Neural cell (in vitro differentiated cells): Measurements from ENCODE around the gene TPI1. TPM values are rescaled to one million over a fixed set of nuclear protein-coding genes. Genes with fewer than 3 reads are reported as not detected.

Experiments
- H2AFZ ChIP-seq: fragments of 200-600, 300-800 bp; sonication (generic), shearing (Covaris generic); 2 replicates; pipeline ENCODE4 v1.6.0; 2014; ENCODE audit warnings: low read depth, mild to moderate bottlenecking, antibody characterized with exemption, low read length, moderate library complexity
- H3F3A ChIP-seq: fragments of 200-600 bp; shearing (Covaris generic); 2 replicates; pipeline ENCODE4 v1.6.1; 2016; ENCODE audit warnings: mild to moderate bottlenecking, moderate library complexity, mixed read lengths, antibody characterized with exemption, low read length; ENCODE audit not compliant: insufficient read depth, poor library complexity, severe bottlenecking
- H3K27ac ChIP-seq: fragments of 200-600, 300-800 bp; sonication (generic), shearing (Covaris generic); 2 replicates; pipeline ENCODE4 v1.5.1; 2014; ENCODE audit warnings: mild to moderate bottlenecking, low read length, moderate library complexity
- H3K27me3 ChIP-seq: fragments of 300-800, 200-600 bp; sonication (generic), shearing (Covaris generic); 2 replicates; pipeline ENCODE4 v1.6.0; 2014; ENCODE audit warnings: mild to moderate bottlenecking, low read depth, low read length, moderate library complexity; ENCODE audit not compliant: insufficient read depth
- H3K36me3 ChIP-seq: fragments of 300-800, 200-600 bp; sonication (generic), shearing (Covaris generic); 2 replicates; pipeline ENCODE4 v1.5.1; 2014; ENCODE audit warnings: mild to moderate bottlenecking, antibody characterized with exemption, low read length, moderate library complexity; ENCODE audit not compliant: insufficient read depth
- H3K4me2 ChIP-seq: fragments of 300-800, 200-600 bp; sonication (generic), shearing (Covaris generic); 2 replicates; pipeline ENCODE4 v1.6.0; 2014; ENCODE audit warnings: mild to moderate bottlenecking, low read length
- H3K4me3 ChIP-seq: fragments of 300-800, 200-600 bp; sonication (generic), shearing (Covaris generic); 2 replicates; pipeline ENCODE4 v1.5.1; 2014; ENCODE audit warnings: mild to moderate bottlenecking, low read length, moderate library complexity
- H3K79me2 ChIP-seq: fragments of 200-600 bp; shearing (Covaris generic); replicated peaks from 2 replicates; pipeline ENCODE4 v1.6.0; 2014; ENCODE audit warnings: mild to moderate bottlenecking, low read length, moderate library complexity; ENCODE audit not compliant: insufficient read depth
- H3K9ac ChIP-seq: fragments of 300-800, 200-600 bp; sonication (generic), shearing (Covaris generic); 2 replicates; pipeline ENCODE4 v1.6.1; 2016; ENCODE audit warnings: mild to moderate bottlenecking, low read length, mixed read lengths
- H3K9me2 ChIP-seq: fragments of 200-600 bp; shearing (Covaris generic); 2 replicates; pipeline ENCODE4 v1.6.1; 2016; ENCODE audit warnings: mild to moderate bottlenecking, low read length, mixed read lengths; ENCODE audit not compliant: insufficient read depth
- H3K9me3 ChIP-seq: fragments of 200-600, 300-800 bp; sonication (generic), shearing (Covaris generic); 2 replicates; pipeline ENCODE4 v1.6.1; 2016; ENCODE audit warnings: mild to moderate bottlenecking, mixed run types, low read length, moderate library complexity, mixed read lengths
- H4K20me1 ChIP-seq: fragments of 200-600 bp; shearing (Covaris generic); 2 replicates; pipeline ENCODE4 v1.6.1; 2016; ENCODE audit warnings: mild to moderate bottlenecking, mixed run types; ENCODE audit not compliant: insufficient read depth
- CTCF ChIP-seq: fragments of 450-650 bp; IDR thresholded peaks from 2 replicates; pipeline ENCODE4 v1.5.1; 2014; ENCODE audit warnings: antibody characterized with exemption, mild to moderate bottlenecking, moderate library complexity; ENCODE audit not compliant: poor library complexity, severe bottlenecking
- EP300 ChIP-seq: fragments of 450-650 bp; conservative IDR thresholded peaks from 2 replicates; pipeline ENCODE4 v1.6.1; 2014; ENCODE audit warnings: antibody characterized with exemption, mild to moderate bottlenecking, moderate library complexity; ENCODE audit not compliant: poor library complexity, severe bottlenecking
- EZH2 ChIP-seq: fragments of 200-600, 300-800 bp; shearing (Covaris generic), sonication (generic); IDR thresholded peaks from 2 replicates; pipeline ENCODE4 v1.6.1; 2014; ENCODE audit warnings: antibody characterized with exemption, low read length, borderline replicate concordance, mild to moderate bottlenecking; ENCODE audit not compliant: insufficient read depth, poor library complexity, severe bottlenecking
- MXI1 ChIP-seq: fragments of 450-650 bp; conservative IDR thresholded peaks from 2 replicates; pipeline ENCODE4 v1.6.1; 2014; ENCODE audit warnings: antibody characterized with exemption, mild to moderate bottlenecking; ENCODE audit not compliant: poor library complexity, severe bottlenecking
- POLR2AphosphoS5 ChIP-seq: IDR thresholded peaks from 2 replicates; pipeline ENCODE4 v1.6.1; 2012
- RAD21 ChIP-seq: fragments of 450-650 bp; conservative IDR thresholded peaks from 2 replicates; pipeline ENCODE4 v1.6.1; 2014; ENCODE audit warnings: antibody characterized with exemption, mild to moderate bottlenecking, moderate library complexity
- REST ChIP-seq: IDR thresholded peaks from 2 replicates; pipeline ENCODE4 v1.6.1; 2012; ENCODE audit warnings: borderline replicate concordance
- SMC3 ChIP-seq: fragments of 450-650 bp; conservative IDR thresholded peaks from 2 replicates; pipeline ENCODE4 v1.6.1; 2014; ENCODE audit warnings: antibody characterized with exemption, mild to moderate bottlenecking, moderate library complexity; ENCODE audit not compliant: poor library complexity
- TAF1 ChIP-seq: IDR thresholded peaks from 2 replicates; pipeline ENCODE4 v1.6.1; 2012; ENCODE audit warnings: low read depth
- polyA plus RNA-seq: library from polyadenylated mRNA; depleted of rRNA; stranded (reverse); fragments of >200 nt; gene quantifications from 2 replicates; pipeline ENCODE4 v1.2.3, GENCODE V29; 2014

The TPI1 gene
- polyA plus RNA-seq, 1 donor from 2014 or later, result 288 TPM

- no peak overlapping the region for H3K9ac ChIP-seq
- no peaks in the 10 kb centered on the region for H3F3A ChIP-seq
- H3K27me3 ChIP-seq, result no peaks in the 10 kb centered on the region
- no peak for TF ChIP-seq POLR2AphosphoS5
- TF ChIP-seq SMC3, result no peak
- TF ChIP-seq CTCF, result no peak
- TF ChIP-seq REST, result no peak
- TF ChIP-seq RAD21, result no peak
- no peak for TF ChIP-seq EZH2
- TF ChIP-seq TAF1, result no peak
- no peak for TF ChIP-seq EP300
- no peak for TF ChIP-seq MXI1
- H2AFZ ChIP-seq, result no peak overlapping the region
- no peaks in the 10 kb centered on the region for H3K79me2 ChIP-seq
- H3K4me2 ChIP-seq, result no peak overlapping the region
- no peak overlapping the region for H3K27ac ChIP-seq
- H3K9me3 ChIP-seq, result no peaks in the 10 kb centered on the region
- no peak overlapping the region for H3K4me3 ChIP-seq
- no peaks in the 10 kb centered on the region for H3K9me2 ChIP-seq
- no peaks in the 10 kb centered on the region for H4K20me1 ChIP-seq
- no peaks in the 10 kb centered on the region for H3K36me3 ChIP-seq
Measured at GRCh38 chr12:6894321-6894720, 27.0 kb downstream of the TPI1 start.

GRCh38 chr12:6896846-6897435, 29.6 kb downstream of the TPI1 start:
- no peak overlapping the region for H3K4me2 ChIP-seq
- no peaks in the 10 kb centered on the region for H3K9me3 ChIP-seq
- H4K20me1 ChIP-seq, result no peaks in the 10 kb centered on the region
- H3K79me2 ChIP-seq, result no peaks in the 10 kb centered on the region
- no peak overlapping the region for H3K4me3 ChIP-seq
- no peaks in the 10 kb centered on the region for H3K27me3 ChIP-seq
- no peaks in the 10 kb centered on the region for H3K36me3 ChIP-seq
- no peaks in the 10 kb centered on the region for H3F3A ChIP-seq
- no peak overlapping the region for H3K27ac ChIP-seq
- H3K9ac ChIP-seq, result no peak overlapping the region
- TF ChIP-seq EZH2 (no peak), POLR2AphosphoS5 (no peak), SMC3 (no peak), EP300 (no peak), MXI1 (no peak), CTCF (no peak), RAD21 (no peak), TAF1 (no peak), REST (no peak)
- H3K9me2 ChIP-seq, result no peaks in the 10 kb centered on the region
- H2AFZ ChIP-seq, result no peak overlapping the region
